WTC11 (cell line): ENCODE data around the gene MRPS10. TPM values are rescaled to one million over a fixed set of nuclear protein-coding genes. Genes with fewer than 3 reads are reported as not detected.

Experiments used
- ATAC-seq: fragments of 200-7000 bp; cut with Tn5 transposase; 2 replicates; pipeline ENCODE4 v1.10.0; 2021; ENCODE audit warnings: mild to moderate bottlenecking, moderate library complexity
- CTCF ChIA-PET: fragments of 300-600 bp; sonication (Branson Sonifier 250); formaldehyde crosslinking; loops from one replicate; lab custom pipeline; 2021; ENCODE audit warnings: antibody characterized with exemption; lab: Charles Lee
- POLR2A ChIA-PET: fragments of 350-600 bp; sonication (Branson Sonifier 250); formaldehyde crosslinking; loops from one replicate; lab custom pipeline; 2021; ENCODE audit warnings: antibody characterized with exemption; lab: Charles Lee
- DNase-seq: peaks from one replicate; pipeline ENCODE4 v3.0.0; 2021; ENCODE audit warnings: low spot score
- H3K27ac Mint-ChIP-seq: 2 replicates; pipeline ENCODE4 v1.8.0; 2021; ENCODE audit warnings: mixed read lengths
- H3K27me3 Mint-ChIP-seq: 2 replicates; pipeline ENCODE4 v1.8.0; 2021; ENCODE audit warnings: low read depth, mild to moderate bottlenecking, moderate library complexity, mixed read lengths
- H3K36me3 Mint-ChIP-seq: 2 replicates; pipeline ENCODE4 v1.8.0; 2021; ENCODE audit warnings: mixed read lengths
- H3K4me1 Mint-ChIP-seq: 2 replicates; pipeline ENCODE4 v1.8.0; 2022; ENCODE audit warnings: mixed read lengths
- H3K4me3 Mint-ChIP-seq: 2 replicates; pipeline ENCODE4 v1.8.0; 2021; ENCODE audit warnings: mild to moderate bottlenecking, moderate library complexity, mixed read lengths
- H3K9me3 Mint-ChIP-seq: 2 replicates; pipeline ENCODE4 v1.8.0; 2021; ENCODE audit warnings: mixed read lengths
- AFF4 ChIP-seq: sonication (generic); formaldehyde crosslinking; IDR thresholded peaks from 2 replicates; pipeline ENCODE4 v1.8.1; 2023; ENCODE audit warnings: mild to moderate bottlenecking, missing genetic modification reagents, borderline replicate concordance
- ELF4 ChIP-seq: sonication (generic); formaldehyde crosslinking; IDR thresholded peaks from 2 replicates; pipeline ENCODE4 v1.8.1; 2022; ENCODE audit warnings: low read depth, mild to moderate bottlenecking, moderate library complexity, missing genetic modification reagents
- ESRRA ChIP-seq: sonication (generic); formaldehyde crosslinking; IDR thresholded peaks from 2 replicates; pipeline ENCODE4 v1.8.1; 2022; ENCODE audit warnings: mild to moderate bottlenecking, missing genetic modification reagents, borderline replicate concordance
- FOXP4 ChIP-seq: sonication (generic); formaldehyde crosslinking; IDR thresholded peaks from 2 replicates; pipeline ENCODE4 v1.8.0; 2022; ENCODE audit warnings: mild to moderate bottlenecking, missing genetic modification reagents
- IRF1 ChIP-seq: sonication (generic); formaldehyde crosslinking; IDR thresholded peaks from 2 replicates; pipeline ENCODE4 v1.8.0; 2023; ENCODE audit warnings: missing genetic modification reagents
- KAT7 ChIP-seq: sonication (generic); formaldehyde crosslinking; IDR thresholded peaks from 2 replicates; pipeline ENCODE4 v1.8.1; 2023; ENCODE audit warnings: missing genetic modification reagents, mild to moderate bottlenecking, borderline replicate concordance
- MYBL2 ChIP-seq: sonication (generic); formaldehyde crosslinking; IDR thresholded peaks from 2 replicates; pipeline ENCODE4 v1.8.1; 2023; ENCODE audit warnings: mild to moderate bottlenecking, moderate library complexity, missing genetic modification reagents
- NFYB ChIP-seq: sonication (generic); formaldehyde crosslinking; conservative IDR thresholded peaks from 2 replicates; pipeline ENCODE4 v1.8.0; 2022; ENCODE audit warnings: low read depth, missing genetic modification reagents
- PRRX2 ChIP-seq: fragments of 250-450 bp; sonication (Bioruptor Pico); IDR thresholded peaks from 2 replicates; pipeline ENCODE4 v1.8.0; 2021; ENCODE audit warnings: mild to moderate bottlenecking
- SP1 ChIP-seq: sonication (generic); formaldehyde crosslinking; conservative IDR thresholded peaks from 2 replicates; pipeline ENCODE4 v1.8.1; 2022; ENCODE audit warnings: missing genetic modification reagents
- TEAD1 ChIP-seq: sonication (generic); formaldehyde crosslinking; IDR thresholded peaks from 2 replicates; pipeline ENCODE4 v1.8.0; 2022; ENCODE audit warnings: mild to moderate bottlenecking, missing genetic modification reagents
- ZBTB43 ChIP-seq: sonication (generic); formaldehyde crosslinking; IDR thresholded peaks from 2 replicates; pipeline ENCODE4 v1.8.1; 2023; ENCODE audit warnings: mild to moderate bottlenecking, missing genetic modification reagents
- ZNF219 ChIP-seq: sonication (generic); formaldehyde crosslinking; IDR thresholded peaks from 2 replicates; pipeline ENCODE4 v1.8.0; 2023; ENCODE audit warnings: missing genetic modification reagents, mild to moderate bottlenecking, borderline replicate concordance
- ZNF263 ChIP-seq: sonication (generic); formaldehyde crosslinking; IDR thresholded peaks from 2 replicates; pipeline ENCODE4 v1.8.1; 2022; ENCODE audit warnings: low read depth, mild to moderate bottlenecking, moderate library complexity, missing genetic modification reagents
- ZNF423 ChIP-seq: fragments of 250-450 bp; sonication (Bioruptor Pico); IDR thresholded peaks from 2 replicates; pipeline ENCODE4 v2.1.2; 2022; ENCODE audit warnings: mild to moderate bottlenecking, moderate library complexity
- total RNA-seq: library from RNA; stranded (reverse); gene quantifications from 3 replicates; pipeline ENCODE4 v1.2.3, GENCODE V29; 2021
- TF ChIP-seq, protein P1 (sequence below): fragments of 250-450 bp; sonication (Bioruptor Pico); conservative IDR thresholded peaks from 2 replicates; pipeline ENCODE4 v1.9.0; 2021; ENCODE audit warnings: mild to moderate bottlenecking
- TF ChIP-seq, protein P2 (sequence below): sonication (generic); formaldehyde crosslinking; IDR thresholded peaks from 2 replicates; pipeline ENCODE4 v1.8.1; 2022; ENCODE audit warnings: mild to moderate bottlenecking, moderate library complexity, missing genetic modification reagents

The MRPS10 gene
- total RNA-seq, 1 experiment from 2014 or later = 31.3 TPM

DNA sequence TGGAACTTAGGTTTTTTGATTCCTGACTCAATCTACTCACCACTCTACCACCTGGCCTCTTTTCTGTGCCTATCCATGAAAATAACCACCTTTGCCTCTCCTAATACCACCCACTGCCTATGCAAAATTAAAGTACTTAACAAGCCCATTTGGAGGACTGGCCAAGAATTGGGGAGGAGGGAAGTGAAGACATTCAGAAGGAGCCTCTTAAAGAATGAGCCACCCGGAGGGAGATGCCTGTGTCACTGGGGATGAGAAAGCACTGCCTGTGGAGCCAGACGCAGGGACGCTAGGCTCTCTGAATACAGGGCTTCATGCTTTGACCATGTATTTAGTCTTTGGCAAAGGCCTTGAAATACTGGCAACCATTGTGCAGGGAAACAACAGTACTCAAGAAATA is 40.0 kb upstream of the MRPS10 start:
- DNase-seq (peak; percentile 42), ATAC-seq (peak; percentile 84)
- Mint-ChIP-seq H3K4me3 (peak overlapping the region; percentile 18), H3K9me3 (no peaks in the 10 kb centered on the region), H3K27ac (peak overlapping the region; percentile 95), H3K36me3 (peaks cover 41% of the 10 kb centered on the region), H3K4me1 (peaks cover 43% of the 10 kb centered on the region), H3K27me3 (no peaks in the 10 kb centered on the region)
- ChIA-PET POLR2A (no interaction called here), CTCF (interaction anchor here (1.0 to 7.9 kb wide), 3 partner anchors 197 to 290 kb away, joined by 3 to 132 read pairs (median 6); no protein-coding TSS in a partner anchor)
- TF ChIP-seq FOXP4 (CRISPR knock-in tag) = no peak
- TF ChIP-seq, protein P1, sequence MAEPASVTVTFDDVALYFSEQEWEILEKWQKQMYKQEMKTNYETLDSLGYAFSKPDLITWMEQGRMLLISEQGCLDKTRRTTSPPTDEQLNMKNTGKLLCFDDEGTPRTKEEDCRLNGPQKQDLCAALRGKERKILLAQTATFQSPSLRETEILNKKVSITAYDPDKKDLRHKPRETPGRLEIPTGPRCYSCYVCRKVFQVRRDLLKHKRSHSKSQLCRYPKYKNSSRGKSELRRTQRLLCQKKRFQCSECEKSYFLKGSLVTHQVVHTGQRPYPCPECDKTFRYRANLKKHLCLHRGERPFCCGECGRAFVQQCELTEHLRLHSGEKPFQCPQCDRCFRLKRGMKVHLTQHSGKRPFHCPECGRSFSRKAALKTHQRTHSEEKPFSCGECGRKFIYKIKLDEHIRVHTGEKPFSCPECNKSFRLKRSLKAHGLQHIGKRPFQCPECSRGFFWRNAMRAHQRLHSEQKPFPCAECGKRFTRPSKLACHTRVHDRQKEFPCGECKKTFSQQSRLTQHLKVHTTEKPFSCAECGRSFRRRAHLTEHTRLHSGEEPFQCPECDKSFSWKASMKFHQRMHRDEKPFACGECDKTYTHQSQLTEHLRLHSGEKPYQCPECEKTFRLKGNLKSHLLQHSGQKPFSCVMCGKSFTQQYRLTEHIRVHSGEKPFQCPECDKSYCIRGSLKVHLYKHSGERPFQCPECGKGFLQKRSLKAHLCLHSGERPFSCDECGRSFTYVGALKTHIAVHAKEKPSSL (CRISPR knock-in tag) = no peak
- no peak for TF ChIP-seq ZNF219 (CRISPR knock-in tag)
- TF ChIP-seq ZNF263 = peak; percentile 95
- no peak for TF ChIP-seq ESRRA
- TF ChIP-seq AFF4 (CRISPR knock-in tag) = no peak
- no peak for TF ChIP-seq PRRX2
- TF ChIP-seq, protein P2, sequence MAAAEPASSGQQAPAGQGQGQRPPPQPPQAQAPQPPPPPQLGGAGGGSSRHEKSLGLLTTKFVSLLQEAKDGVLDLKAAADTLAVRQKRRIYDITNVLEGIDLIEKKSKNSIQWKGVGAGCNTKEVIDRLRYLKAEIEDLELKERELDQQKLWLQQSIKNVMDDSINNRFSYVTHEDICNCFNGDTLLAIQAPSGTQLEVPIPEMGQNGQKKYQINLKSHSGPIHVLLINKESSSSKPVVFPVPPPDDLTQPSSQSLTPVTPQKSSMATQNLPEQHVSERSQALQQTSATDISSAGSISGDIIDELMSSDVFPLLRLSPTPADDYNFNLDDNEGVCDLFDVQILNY (CRISPR knock-in tag) = no peak
- no peak for TF ChIP-seq MYBL2 (CRISPR knock-in tag)
- peak; percentile 85 for TF ChIP-seq ZNF423
- TF ChIP-seq NFYB (CRISPR knock-in tag) = no peak
- peak; percentile 40; the same call in 1 of the 2 replicates for TF ChIP-seq SP1 (CRISPR knock-in tag)
- no peak for TF ChIP-seq ELF4 (CRISPR knock-in tag)
- no peak for TF ChIP-seq IRF1 (CRISPR knock-in tag)
- no peak for TF ChIP-seq ZBTB43
- TF ChIP-seq KAT7 (CRISPR knock-in tag) = no peak
- TF ChIP-seq TEAD1 (CRISPR knock-in tag) = 0 out of 2 replicates have a peak, but pooled peaks have one; percentile 32
